Measurements from ENCODE around the gene WDR27.
"Not testable (repeated sequence)": the region's sequence is repeated elsewhere in the genome, so short reads cannot be mapped to it uniquely, and the experiment has no call there.

DNA sequence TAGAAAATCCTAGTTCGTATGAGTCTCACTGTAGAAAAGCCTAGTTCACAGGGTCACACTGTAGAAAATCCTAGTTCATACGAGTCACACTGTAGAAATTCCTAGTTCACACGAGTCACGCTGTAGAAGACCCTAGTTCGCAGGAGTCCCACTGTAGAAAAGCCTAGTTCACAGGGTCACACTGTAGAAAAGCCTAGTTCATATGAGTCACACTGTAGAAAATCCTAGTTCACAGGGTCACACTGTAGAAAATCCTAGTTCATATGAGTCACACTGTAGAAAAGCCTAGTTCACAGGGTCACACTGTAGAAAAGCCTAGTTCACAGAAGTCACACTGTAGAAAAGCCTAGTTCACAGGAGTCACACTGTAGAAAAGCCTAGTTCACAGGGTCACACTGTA lies 56.4 kb downstream of the WDR27 start:
- TF ChIP-seq, protein P1, sequence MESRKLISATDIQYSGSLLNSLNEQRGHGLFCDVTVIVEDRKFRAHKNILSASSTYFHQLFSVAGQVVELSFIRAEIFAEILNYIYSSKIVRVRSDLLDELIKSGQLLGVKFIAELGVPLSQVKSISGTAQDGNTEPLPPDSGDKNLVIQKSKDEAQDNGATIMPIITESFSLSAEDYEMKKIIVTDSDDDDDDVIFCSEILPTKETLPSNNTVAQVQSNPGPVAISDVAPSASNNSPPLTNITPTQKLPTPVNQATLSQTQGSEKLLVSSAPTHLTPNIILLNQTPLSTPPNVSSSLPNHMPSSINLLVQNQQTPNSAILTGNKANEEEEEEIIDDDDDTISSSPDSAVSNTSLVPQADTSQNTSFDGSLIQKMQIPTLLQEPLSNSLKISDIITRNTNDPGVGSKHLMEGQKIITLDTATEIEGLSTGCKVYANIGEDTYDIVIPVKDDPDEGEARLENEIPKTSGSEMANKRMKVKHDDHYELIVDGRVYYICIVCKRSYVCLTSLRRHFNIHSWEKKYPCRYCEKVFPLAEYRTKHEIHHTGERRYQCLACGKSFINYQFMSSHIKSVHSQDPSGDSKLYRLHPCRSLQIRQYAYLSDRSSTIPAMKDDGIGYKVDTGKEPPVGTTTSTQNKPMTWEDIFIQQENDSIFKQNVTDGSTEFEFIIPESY (IDR thresholded peaks at IDR 0.05), result not testable (repeated sequence)
- TF ChIP-seq CBFB (IDR thresholded peaks at IDR 0.05; ENCODE audit: low read depth); FOXK2 (IDR thresholded peaks at IDR 0.05); POLR2A (IDR thresholded peaks at IDR 0.05; ENCODE audit: low read depth, low read length); EP300 (IDR thresholded peaks at IDR 0.05; ENCODE audit: borderline replicate concordance in 1 of 2, control insufficient read depth in 1 of 2, low read depth in 2 of 2, low read length in 2 of 2); SP1 (IDR thresholded peaks at IDR 0.05; ENCODE audit: low read depth, low read length); POLR2AphosphoS5 (IDR thresholded peaks at IDR 0.05; ENCODE audit: low read length); TAF1 (IDR thresholded peaks at IDR 0.05; ENCODE audit: borderline replicate concordance, low read depth, low read length): not testable (repeated sequence)
- TF ChIP-seq, protein P2, sequence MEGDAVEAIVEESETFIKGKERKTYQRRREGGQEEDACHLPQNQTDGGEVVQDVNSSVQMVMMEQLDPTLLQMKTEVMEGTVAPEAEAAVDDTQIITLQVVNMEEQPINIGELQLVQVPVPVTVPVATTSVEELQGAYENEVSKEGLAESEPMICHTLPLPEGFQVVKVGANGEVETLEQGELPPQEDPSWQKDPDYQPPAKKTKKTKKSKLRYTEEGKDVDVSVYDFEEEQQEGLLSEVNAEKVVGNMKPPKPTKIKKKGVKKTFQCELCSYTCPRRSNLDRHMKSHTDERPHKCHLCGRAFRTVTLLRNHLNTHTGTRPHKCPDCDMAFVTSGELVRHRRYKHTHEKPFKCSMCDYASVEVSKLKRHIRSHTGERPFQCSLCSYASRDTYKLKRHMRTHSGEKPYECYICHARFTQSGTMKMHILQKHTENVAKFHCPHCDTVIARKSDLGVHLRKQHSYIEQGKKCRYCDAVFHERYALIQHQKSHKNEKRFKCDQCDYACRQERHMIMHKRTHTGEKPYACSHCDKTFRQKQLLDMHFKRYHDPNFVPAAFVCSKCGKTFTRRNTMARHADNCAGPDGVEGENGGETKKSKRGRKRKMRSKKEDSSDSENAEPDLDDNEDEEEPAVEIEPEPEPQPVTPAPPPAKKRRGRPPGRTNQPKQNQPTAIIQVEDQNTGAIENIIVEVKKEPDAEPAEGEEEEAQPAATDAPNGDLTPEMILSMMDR (IDR thresholded peaks at IDR 0.05 in 2 of 3, conservative IDR thresholded peaks at IDR 0.05 in 1 of 3; ENCODE audit: control insufficient read depth in 2 of 3, extremely low read depth in 1 of 3, insufficient read depth in 1 of 3, low read depth in 3 of 3, low read length in 3 of 3), result not testable (repeated sequence)
- TF ChIP-seq, protein P3, sequence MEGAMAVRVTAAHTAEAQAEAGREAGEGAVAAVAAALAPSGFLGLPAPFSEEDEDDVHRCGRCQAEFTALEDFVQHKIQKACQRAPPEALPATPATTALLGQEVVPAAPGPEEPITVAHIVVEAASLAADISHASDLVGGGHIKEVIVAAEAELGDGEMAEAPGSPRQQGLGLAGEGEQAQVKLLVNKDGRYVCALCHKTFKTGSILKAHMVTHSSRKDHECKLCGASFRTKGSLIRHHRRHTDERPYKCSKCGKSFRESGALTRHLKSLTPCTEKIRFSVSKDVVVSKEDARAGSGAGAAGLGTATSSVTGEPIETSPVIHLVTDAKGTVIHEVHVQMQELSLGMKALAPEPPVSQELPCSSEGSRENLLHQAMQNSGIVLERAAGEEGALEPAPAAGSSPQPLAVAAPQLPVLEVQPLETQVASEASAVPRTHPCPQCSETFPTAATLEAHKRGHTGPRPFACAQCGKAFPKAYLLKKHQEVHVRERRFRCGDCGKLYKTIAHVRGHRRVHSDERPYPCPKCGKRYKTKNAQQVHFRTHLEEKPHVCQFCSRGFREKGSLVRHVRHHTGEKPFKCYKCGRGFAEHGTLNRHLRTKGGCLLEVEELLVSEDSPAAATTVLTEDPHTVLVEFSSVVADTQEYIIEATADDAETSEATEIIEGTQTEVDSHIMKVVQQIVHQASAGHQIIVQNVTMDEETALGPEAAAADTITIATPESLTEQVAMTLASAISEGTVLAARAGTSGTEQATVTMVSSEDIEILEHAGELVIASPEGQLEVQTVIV (IDR thresholded peaks at IDR 0.05; ENCODE audit: borderline replicate concordance, partially characterized antibody), result not testable (repeated sequence)
- TF ChIP-seq, protein P4, sequence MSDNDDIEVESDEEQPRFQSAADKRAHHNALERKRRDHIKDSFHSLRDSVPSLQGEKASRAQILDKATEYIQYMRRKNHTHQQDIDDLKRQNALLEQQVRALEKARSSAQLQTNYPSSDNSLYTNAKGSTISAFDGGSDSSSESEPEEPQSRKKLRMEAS (IDR thresholded peaks at IDR 0.05; ENCODE audit: low read depth, low read length), result not testable (repeated sequence)
- TF ChIP-seq, protein P5, sequence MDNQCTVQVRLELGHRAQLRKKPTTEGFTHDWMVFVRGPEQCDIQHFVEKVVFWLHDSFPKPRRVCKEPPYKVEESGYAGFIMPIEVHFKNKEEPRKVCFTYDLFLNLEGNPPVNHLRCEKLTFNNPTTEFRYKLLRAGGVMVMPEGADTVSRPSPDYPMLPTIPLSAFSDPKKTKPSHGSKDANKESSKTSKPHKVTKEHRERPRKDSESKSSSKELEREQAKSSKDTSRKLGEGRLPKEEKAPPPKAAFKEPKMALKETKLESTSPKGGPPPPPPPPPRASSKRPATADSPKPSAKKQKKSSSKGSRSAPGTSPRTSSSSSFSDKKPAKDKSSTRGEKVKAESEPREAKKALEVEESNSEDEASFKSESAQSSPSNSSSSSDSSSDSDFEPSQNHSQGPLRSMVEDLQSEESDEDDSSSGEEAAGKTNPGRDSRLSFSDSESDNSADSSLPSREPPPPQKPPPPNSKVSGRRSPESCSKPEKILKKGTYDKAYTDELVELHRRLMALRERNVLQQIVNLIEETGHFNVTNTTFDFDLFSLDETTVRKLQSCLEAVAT (IDR thresholded peaks at IDR 0.05), result not testable (repeated sequence)
- TF ChIP-seq, protein P6, sequence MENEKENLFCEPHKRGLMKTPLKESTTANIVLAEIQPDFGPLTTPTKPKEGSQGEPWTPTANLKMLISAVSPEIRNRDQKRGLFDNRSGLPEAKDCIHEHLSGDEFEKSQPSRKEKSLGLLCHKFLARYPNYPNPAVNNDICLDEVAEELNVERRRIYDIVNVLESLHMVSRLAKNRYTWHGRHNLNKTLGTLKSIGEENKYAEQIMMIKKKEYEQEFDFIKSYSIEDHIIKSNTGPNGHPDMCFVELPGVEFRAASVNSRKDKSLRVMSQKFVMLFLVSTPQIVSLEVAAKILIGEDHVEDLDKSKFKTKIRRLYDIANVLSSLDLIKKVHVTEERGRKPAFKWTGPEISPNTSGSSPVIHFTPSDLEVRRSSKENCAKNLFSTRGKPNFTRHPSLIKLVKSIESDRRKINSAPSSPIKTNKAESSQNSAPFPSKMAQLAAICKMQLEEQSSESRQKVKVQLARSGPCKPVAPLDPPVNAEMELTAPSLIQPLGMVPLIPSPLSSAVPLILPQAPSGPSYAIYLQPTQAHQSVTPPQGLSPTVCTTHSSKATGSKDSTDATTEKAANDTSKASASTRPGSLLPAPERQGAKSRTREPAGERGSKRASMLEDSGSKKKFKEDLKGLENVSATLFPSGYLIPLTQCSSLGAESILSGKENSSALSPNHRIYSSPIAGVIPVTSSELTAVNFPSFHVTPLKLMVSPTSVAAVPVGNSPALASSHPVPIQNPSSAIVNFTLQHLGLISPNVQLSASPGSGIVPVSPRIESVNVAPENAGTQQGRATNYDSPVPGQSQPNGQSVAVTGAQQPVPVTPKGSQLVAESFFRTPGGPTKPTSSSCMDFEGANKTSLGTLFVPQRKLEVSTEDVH (IDR thresholded peaks at IDR 0.05; ENCODE audit: low read depth, partially characterized antibody), result not testable (repeated sequence)
- TF ChIP-seq, protein P7, sequence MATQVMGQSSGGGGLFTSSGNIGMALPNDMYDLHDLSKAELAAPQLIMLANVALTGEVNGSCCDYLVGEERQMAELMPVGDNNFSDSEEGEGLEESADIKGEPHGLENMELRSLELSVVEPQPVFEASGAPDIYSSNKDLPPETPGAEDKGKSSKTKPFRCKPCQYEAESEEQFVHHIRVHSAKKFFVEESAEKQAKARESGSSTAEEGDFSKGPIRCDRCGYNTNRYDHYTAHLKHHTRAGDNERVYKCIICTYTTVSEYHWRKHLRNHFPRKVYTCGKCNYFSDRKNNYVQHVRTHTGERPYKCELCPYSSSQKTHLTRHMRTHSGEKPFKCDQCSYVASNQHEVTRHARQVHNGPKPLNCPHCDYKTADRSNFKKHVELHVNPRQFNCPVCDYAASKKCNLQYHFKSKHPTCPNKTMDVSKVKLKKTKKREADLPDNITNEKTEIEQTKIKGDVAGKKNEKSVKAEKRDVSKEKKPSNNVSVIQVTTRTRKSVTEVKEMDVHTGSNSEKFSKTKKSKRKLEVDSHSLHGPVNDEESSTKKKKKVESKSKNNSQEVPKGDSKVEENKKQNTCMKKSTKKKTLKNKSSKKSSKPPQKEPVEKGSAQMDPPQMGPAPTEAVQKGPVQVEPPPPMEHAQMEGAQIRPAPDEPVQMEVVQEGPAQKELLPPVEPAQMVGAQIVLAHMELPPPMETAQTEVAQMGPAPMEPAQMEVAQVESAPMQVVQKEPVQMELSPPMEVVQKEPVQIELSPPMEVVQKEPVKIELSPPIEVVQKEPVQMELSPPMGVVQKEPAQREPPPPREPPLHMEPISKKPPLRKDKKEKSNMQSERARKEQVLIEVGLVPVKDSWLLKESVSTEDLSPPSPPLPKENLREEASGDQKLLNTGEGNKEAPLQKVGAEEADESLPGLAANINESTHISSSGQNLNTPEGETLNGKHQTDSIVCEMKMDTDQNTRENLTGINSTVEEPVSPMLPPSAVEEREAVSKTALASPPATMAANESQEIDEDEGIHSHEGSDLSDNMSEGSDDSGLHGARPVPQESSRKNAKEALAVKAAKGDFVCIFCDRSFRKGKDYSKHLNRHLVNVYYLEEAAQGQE (IDR thresholded peaks at IDR 0.05; ENCODE audit: low read depth, low read length), result not testable (repeated sequence)
